Dedifferentiated amniotic fluid mesenchymal stem cell (primary cell): ENCODE results near the gene PRF1.

Experiments
- DNase-seq: peaks from one replicate; pipeline ENCODE4 v3.0.0-alpha.2; 2016; ENCODE audit errors: extremely low spot score

The PRF1 gene

GRCh38 chr10:70576803-70577517, 25.6 kb downstream of the PRF1 start:
- peak; percentile 33 for DNase-seq

GRCh38 chr10:70575874-70576802, 26.4 kb downstream of the PRF1 start:
- DNase-seq, result no peak

GRCh38 chr10:70575486-70575873, 27.1 kb downstream of the PRF1 start:
- no peak for DNase-seq

GRCh38 chr10:70573599-70574506, 28.7 kb downstream of the PRF1 start:
- no peak for DNase-seq

- DNase-seq, result no peak
Measured at GRCh38 chr10:70571636-70572439, 30.7 kb downstream of the PRF1 start.

- DNase-seq, result no peak
Measured at GRCh38 chr10:70571236-70571635, 31.3 kb downstream of the PRF1 start.

- DNase-seq, result no peak
Measured at GRCh38 chr10:70568781-70569495, 33.6 kb downstream of the PRF1 start.

- no peak for DNase-seq
Measured at GRCh38 chr10:70568113-70568512, 34.4 kb downstream of the PRF1 start.

- no peak for DNase-seq
Measured at GRCh38 chr10:70567603-70568002, 34.9 kb downstream of the PRF1 start.

- DNase-seq, result no peak
Measured at GRCh38 chr10:70566515-70567290, 35.8 kb downstream of the PRF1 start.

- no peak for DNase-seq
Measured at GRCh38 chr10:70565556-70566514, 36.7 kb downstream of the PRF1 start.

GRCh38 chr10:70564901-70565351, 37.6 kb downstream of the PRF1 start:
- no peak for DNase-seq

- no peak for DNase-seq
Measured at GRCh38 chr10:70564113-70564725, 38.3 kb downstream of the PRF1 start.

- DNase-seq, result no peak
Measured at GRCh38 chr10:70563230-70563629, 39.3 kb downstream of the PRF1 start.

- DNase-seq, result no peak
Measured at GRCh38 chr10:70562036-70562755, 40.3 kb downstream of the PRF1 start.

GRCh38 chr10:70561558-70561957, 41.0 kb downstream of the PRF1 start:
- no peak for DNase-seq

GRCh38 chr10:70561070-70561469, 41.5 kb downstream of the PRF1 start:
- DNase-seq, result no peak
